ENCODE results near the gene TIMM21.

GRCh38 chr18:74179623-74180199 lies 31.4 kb downstream of the TIMM21 start:
- TF ChIP-seq TAF1 (IDR thresholded peaks at IDR 0.05; ENCODE audit: low read depth, low read length) (no peak), POLR2A (IDR thresholded peaks at IDR 0.05; ENCODE audit: low read depth, low read length) (no peak), POLR2AphosphoS5 (IDR thresholded peaks at IDR 0.05; ENCODE audit: low read depth, low read length) (no peak)

Data from GM12891 (cell line).